ENCODE results near the gene NKIRAS2.

DNA sequence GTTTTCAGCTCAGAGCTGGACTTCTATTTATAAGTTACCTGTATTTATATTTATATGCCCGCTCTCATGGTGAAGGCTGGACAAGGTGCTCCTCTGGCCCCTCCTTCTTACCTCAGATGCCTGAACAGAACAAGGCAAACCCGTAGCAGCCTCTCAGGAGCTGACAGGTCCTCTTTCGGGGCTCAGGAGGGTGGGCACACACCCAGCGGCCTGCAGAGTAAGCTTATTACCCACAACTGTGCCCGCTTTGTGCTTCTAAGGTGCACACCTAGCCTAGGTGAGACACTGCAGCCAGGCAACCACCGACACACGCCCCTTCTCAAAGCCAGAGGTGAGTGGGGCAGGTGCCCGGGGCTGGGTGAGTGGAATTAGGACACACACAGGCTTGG, 5.3 kb downstream of the NKIRAS2 start:
- TF ChIP-seq, protein P1, sequence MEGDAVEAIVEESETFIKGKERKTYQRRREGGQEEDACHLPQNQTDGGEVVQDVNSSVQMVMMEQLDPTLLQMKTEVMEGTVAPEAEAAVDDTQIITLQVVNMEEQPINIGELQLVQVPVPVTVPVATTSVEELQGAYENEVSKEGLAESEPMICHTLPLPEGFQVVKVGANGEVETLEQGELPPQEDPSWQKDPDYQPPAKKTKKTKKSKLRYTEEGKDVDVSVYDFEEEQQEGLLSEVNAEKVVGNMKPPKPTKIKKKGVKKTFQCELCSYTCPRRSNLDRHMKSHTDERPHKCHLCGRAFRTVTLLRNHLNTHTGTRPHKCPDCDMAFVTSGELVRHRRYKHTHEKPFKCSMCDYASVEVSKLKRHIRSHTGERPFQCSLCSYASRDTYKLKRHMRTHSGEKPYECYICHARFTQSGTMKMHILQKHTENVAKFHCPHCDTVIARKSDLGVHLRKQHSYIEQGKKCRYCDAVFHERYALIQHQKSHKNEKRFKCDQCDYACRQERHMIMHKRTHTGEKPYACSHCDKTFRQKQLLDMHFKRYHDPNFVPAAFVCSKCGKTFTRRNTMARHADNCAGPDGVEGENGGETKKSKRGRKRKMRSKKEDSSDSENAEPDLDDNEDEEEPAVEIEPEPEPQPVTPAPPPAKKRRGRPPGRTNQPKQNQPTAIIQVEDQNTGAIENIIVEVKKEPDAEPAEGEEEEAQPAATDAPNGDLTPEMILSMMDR (IDR thresholded peaks at IDR 0.05), result no peak
- TF ChIP-seq POLR2A (IDR thresholded peaks at IDR 0.05), result no peak
- no peak for TF ChIP-seq POLR2AphosphoS5 (IDR thresholded peaks at IDR 0.05; ENCODE audit: insufficient read depth in 1 of 2, low read depth in 1 of 2)
